HepG2 (cell line): ENCODE data around the gene SLC38A3. TPM values are rescaled to one million over a fixed set of nuclear protein-coding genes. Genes with fewer than 3 reads are reported as not detected.

Source experiments
- ETV5 ChIP-seq: IDR thresholded peaks from 2 replicates; pipeline ENCODE4 v1.6.1; 2018; ENCODE audit warnings: missing biosample characterization, missing genetic modification reagents, inconsistent platforms, borderline replicate concordance
- GABPA ChIP-seq, 2 experiments: IDR thresholded peaks; 2 replicates each; pipeline ENCODE4 v1.6.1; 2011 to 2016; ENCODE audit warnings: low read depth in 2 of 2, low read length in 1 of 2, missing biosample characterization in 1 of 2, missing genetic modification characterization in 1 of 2
- GTF3A ChIP-seq: sonication (generic); formaldehyde crosslinking; conservative IDR thresholded peaks from 2 replicates; pipeline ENCODE4 v1.4.0; 2020; ENCODE audit warnings: mild to moderate bottlenecking, missing genetic modification reagents
- HOXD1 ChIP-seq: sonication (generic); formaldehyde crosslinking; IDR thresholded peaks from 2 replicates; pipeline ENCODE4 v1.5.0; 2020; ENCODE audit warnings: missing genetic modification reagents
- MAF1 ChIP-seq: sonication (generic); formaldehyde crosslinking; IDR thresholded peaks from 2 replicates; pipeline ENCODE4 v1.5.0; 2020; ENCODE audit warnings: missing genetic modification reagents, borderline replicate concordance
- MAFK ChIP-seq, 2 experiments: IDR thresholded peaks in 1 of 2; conservative IDR thresholded peaks in 1 of 2; 2 replicates each; pipeline ENCODE4 v1.6.1; 2011; ENCODE audit warnings: improper control_type of control experiment in 2 of 2, low read length in 2 of 2
- MAZ ChIP-seq, 2 experiments: sonication (generic) in 1 of 2; formaldehyde crosslinking in 1 of 2; IDR thresholded peaks; 2 replicates each; pipeline versions ENCODE4 v1.5.0 to v1.6.1; 2012 to 2020; ENCODE audit warnings: low read depth in 2 of 2, mild to moderate bottlenecking in 2 of 2, borderline replicate concordance in 1 of 2, improper control_type of control experiment in 1 of 2, low read length in 1 of 2, missing genetic modification reagents in 1 of 2, moderate library complexity in 1 of 2
- MIER3 ChIP-seq: IDR thresholded peaks from 2 replicates; pipeline ENCODE4 v1.6.1; 2016; ENCODE audit warnings: missing compliant biosample characterization, borderline replicate concordance
- NAIF1 ChIP-seq: sonication (generic); formaldehyde crosslinking; IDR thresholded peaks from 2 replicates; pipeline ENCODE4 v1.5.0; 2020; ENCODE audit warnings: mild to moderate bottlenecking, missing genetic modification reagents, borderline replicate concordance
- SAFB2 ChIP-seq: sonication (generic); formaldehyde crosslinking; IDR thresholded peaks from 2 replicates; pipeline ENCODE4 v1.5.1; 2020; ENCODE audit warnings: missing genetic modification reagents, low read depth, mild to moderate bottlenecking, borderline replicate concordance
- SIX1 ChIP-seq: sonication (generic); formaldehyde crosslinking; IDR thresholded peaks from 2 replicates; pipeline ENCODE4 v1.4.0; 2020; ENCODE audit warnings: missing genetic modification reagents, borderline replicate concordance
- YEATS2 ChIP-seq: sonication (generic); formaldehyde crosslinking; IDR thresholded peaks from 2 replicates; pipeline ENCODE4 v1.4.0; 2020; ENCODE audit warnings: missing genetic modification reagents, borderline replicate concordance
- ZFP82 ChIP-seq: sonication (generic); formaldehyde crosslinking; IDR thresholded peaks from 2 replicates; pipeline ENCODE4 v1.5.1; 2020; ENCODE audit warnings: mild to moderate bottlenecking, missing genetic modification reagents, borderline replicate concordance
- ZNF12 ChIP-seq: sonication (generic); formaldehyde crosslinking; IDR thresholded peaks from 2 replicates; pipeline ENCODE4 v1.5.0; 2020; ENCODE audit warnings: missing genetic modification reagents
- ZNF17 ChIP-seq: sonication (generic); formaldehyde crosslinking; IDR thresholded peaks from 2 replicates; pipeline ENCODE4 v1.5.0; 2020; ENCODE audit warnings: mild to moderate bottlenecking, missing genetic modification reagents
- polyA plus RNA-seq, 8 experiments: library from polyadenylated mRNA; depleted of rRNA in 3 of 8; stranded (reverse) in 7 of 8; unstranded in 1 of 8; fragments of >200 nt; fragmentation: Illumina TruSeq in 4 of 8; extraction: Trizol in 4 of 8; gene quantifications; 2 replicates each; pipeline versions ENCODE4 v1.2.1 to v1.2.3, GENCODE V29; 2011 to 2016; ENCODE audit warnings: low read depth in 4 of 8, missing spikeins in 1 of 8, mixed read lengths in 1 of 8; ENCODE audit not compliant: insufficient read depth in 1 of 8
- total RNA-seq, 5 experiments: library from RNA; depleted of rRNA; stranded (reverse); fragments of >200 nt; fragmentation: Illumina TruSeq; extraction: Trizol; gene quantifications; 2 replicates each; pipeline ENCODE4 v1.2.3, GENCODE V29; 2016; ENCODE audit warnings: low read depth in 1 of 5
- TF ChIP-seq, protein P1 (sequence below): IDR thresholded peaks from 2 replicates; pipeline ENCODE4 v1.6.1; 2016; ENCODE audit warnings: missing compliant biosample characterization, missing genetic modification reagents, borderline replicate concordance
- TF ChIP-seq, protein P2 (sequence below): sonication (generic); formaldehyde crosslinking; IDR thresholded peaks from 2 replicates; pipeline ENCODE4 v1.8.1; 2023; ENCODE audit warnings: mild to moderate bottlenecking, missing genetic modification reagents
- TF ChIP-seq, protein P3 (sequence below): IDR thresholded peaks from 2 replicates; pipeline ENCODE4 v1.6.1; 2016; ENCODE audit warnings: low read depth, borderline replicate concordance
- TF ChIP-seq, protein P4 (sequence below): sonication (generic); formaldehyde crosslinking; IDR thresholded peaks from 2 replicates; pipeline ENCODE4 v1.5.0; 2020; ENCODE audit warnings: missing genetic modification reagents
- TF ChIP-seq, protein P5 (sequence below): sonication (generic); formaldehyde crosslinking; conservative IDR thresholded peaks from 2 replicates; pipeline ENCODE4 v1.4.0; 2020; ENCODE audit warnings: mild to moderate bottlenecking, missing genetic modification reagents, moderate library complexity

The SLC38A3 gene
- total and polyA plus RNA-seq, 2 of the 13 experiments (the other 11 are each of a cell fraction or from before 2014, with no cell fraction given): 29.8 to 164 TPM

- TF ChIP-seq MAZ (IDR thresholded peaks at IDR 0.05; ENCODE audit: borderline replicate concordance, low read depth, low read length) (0 out of 2 replicates have a peak, but pooled peaks have one; percentile 9), MAZ (CRISPR knock-in tag; IDR thresholded peaks at IDR 0.05; ENCODE audit: low read depth) (peak; percentile 60), MAF1 (CRISPR knock-in tag) (no peak), SAFB2 (no peak), ZNF17 (CRISPR knock-in tag) (no peak), ZNF12 (CRISPR knock-in tag) (no peak), GABPA (IDR thresholded peaks at IDR 0.05; ENCODE audit: low read depth, low read length) (peak; percentile 28), GABPA (CRISPR knock-in tag; IDR thresholded peaks at IDR 0.05; ENCODE audit: low read depth) (peak; percentile 74), HOXD1 (CRISPR knock-in tag) (0 out of 2 replicates have a peak, but pooled peaks have one; percentile 47), MAFK (conservative IDR thresholded peaks at IDR 0.05 in 1 of 2, IDR thresholded peaks at IDR 0.05 in 1 of 2; ENCODE audit: low read length in 2 of 2) (peak in 1 of 2 experiments; percentile 76; a peak in 2 of 4 replicates), ZFP82 (CRISPR knock-in tag) (peak; percentile 78; the same call in 1 of the 2 replicates), YEATS2 (CRISPR knock-in tag) (no peak), ETV5 (peak; percentile 29; the same call in 1 of the 2 replicates), NAIF1 (CRISPR knock-in tag) (no peak), MIER3 (CRISPR knock-in tag) (no peak), GTF3A (CRISPR knock-in tag) (no peak), SIX1 (CRISPR knock-in tag) (no peak)
- TF ChIP-seq, protein P1, sequence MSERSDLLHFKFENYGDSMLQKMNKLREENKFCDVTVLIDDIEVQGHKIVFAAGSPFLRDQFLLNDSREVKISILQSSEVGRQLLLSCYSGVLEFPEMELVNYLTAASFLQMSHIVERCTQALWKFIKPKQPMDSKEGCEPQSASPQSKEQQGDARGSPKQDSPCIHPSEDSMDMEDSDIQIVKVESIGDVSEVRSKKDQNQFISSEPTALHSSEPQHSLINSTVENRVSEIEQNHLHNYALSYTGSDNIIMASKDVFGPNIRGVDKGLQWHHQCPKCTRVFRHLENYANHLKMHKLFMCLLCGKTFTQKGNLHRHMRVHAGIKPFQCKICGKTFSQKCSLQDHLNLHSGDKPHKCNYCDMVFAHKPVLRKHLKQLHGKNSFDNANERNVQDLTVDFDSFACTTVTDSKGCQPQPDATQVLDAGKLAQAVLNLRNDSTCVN (CRISPR knock-in tag): no peak
- TF ChIP-seq, protein P2, sequence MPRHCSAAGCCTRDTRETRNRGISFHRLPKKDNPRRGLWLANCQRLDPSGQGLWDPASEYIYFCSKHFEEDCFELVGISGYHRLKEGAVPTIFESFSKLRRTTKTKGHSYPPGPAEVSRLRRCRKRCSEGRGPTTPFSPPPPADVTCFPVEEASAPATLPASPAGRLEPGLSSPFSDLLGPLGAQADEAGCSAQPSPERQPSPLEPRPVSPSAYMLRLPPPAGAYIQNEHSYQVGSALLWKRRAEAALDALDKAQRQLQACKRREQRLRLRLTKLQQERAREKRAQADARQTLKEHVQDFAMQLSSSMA (CRISPR knock-in tag): no peak
- TF ChIP-seq, protein P3, sequence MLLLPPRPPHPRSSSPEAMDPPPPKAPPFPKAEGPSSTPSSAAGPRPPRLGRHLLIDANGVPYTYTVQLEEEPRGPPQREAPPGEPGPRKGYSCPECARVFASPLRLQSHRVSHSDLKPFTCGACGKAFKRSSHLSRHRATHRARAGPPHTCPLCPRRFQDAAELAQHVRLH (CRISPR knock-in tag): no peak
- TF ChIP-seq, protein P4, sequence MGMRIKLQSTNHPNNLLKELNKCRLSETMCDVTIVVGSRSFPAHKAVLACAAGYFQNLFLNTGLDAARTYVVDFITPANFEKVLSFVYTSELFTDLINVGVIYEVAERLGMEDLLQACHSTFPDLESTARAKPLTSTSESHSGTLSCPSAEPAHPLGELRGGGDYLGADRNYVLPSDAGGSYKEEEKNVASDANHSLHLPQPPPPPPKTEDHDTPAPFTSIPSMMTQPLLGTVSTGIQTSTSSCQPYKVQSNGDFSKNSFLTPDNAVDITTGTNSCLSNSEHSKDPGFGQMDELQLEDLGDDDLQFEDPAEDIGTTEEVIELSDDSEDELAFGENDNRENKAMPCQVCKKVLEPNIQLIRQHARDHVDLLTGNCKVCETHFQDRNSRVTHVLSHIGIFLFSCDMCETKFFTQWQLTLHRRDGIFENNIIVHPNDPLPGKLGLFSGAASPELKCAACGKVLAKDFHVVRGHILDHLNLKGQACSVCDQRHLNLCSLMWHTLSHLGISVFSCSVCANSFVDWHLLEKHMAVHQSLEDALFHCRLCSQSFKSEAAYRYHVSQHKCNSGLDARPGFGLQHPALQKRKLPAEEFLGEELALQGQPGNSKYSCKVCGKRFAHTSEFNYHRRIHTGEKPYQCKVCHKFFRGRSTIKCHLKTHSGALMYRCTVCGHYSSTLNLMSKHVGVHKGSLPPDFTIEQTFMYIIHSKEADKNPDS (CRISPR knock-in tag): no peak
- TF ChIP-seq, protein P5, sequence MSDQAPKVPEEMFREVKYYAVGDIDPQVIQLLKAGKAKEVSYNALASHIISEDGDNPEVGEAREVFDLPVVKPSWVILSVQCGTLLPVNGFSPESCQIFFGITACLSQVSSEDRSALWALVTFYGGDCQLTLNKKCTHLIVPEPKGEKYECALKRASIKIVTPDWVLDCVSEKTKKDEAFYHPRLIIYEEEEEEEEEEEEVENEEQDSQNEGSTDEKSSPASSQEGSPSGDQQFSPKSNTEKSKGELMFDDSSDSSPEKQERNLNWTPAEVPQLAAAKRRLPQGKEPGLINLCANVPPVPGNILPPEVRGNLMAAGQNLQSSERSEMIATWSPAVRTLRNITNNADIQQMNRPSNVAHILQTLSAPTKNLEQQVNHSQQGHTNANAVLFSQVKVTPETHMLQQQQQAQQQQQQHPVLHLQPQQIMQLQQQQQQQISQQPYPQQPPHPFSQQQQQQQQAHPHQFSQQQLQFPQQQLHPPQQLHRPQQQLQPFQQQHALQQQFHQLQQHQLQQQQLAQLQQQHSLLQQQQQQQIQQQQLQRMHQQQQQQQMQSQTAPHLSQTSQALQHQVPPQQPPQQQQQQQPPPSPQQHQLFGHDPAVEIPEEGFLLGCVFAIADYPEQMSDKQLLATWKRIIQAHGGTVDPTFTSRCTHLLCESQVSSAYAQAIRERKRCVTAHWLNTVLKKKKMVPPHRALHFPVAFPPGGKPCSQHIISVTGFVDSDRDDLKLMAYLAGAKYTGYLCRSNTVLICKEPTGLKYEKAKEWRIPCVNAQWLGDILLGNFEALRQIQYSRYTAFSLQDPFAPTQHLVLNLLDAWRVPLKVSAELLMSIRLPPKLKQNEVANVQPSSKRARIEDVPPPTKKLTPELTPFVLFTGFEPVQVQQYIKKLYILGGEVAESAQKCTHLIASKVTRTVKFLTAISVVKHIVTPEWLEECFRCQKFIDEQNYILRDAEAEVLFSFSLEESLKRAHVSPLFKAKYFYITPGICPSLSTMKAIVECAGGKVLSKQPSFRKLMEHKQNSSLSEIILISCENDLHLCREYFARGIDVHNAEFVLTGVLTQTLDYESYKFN: no peak
These were observed 30.8 kb downstream of the SLC38A3 start, which contains the start of gene GNAI2 (continued) for GRCh38 chr3:50235716-50236483.
